Body of pancreas (tissue), 4 donors: ENCODE measurements around the gene ARHGEF39. TPM values are rescaled to one million over a fixed set of nuclear protein-coding genes. Genes with fewer than 3 reads are reported as not detected.

ENCODE experiments used
- ATAC-seq: fragments of 150-250 bp; one replicate; pipeline ENCODE4 v1.9.1; 2016
- DNase-seq, 4 donors: peaks; one replicate each; pipeline ENCODE4 v3.0.0-alpha.2; 2019
- H3K27ac ChIP-seq, 4 donors: fragments of 200-600 bp; sonication (generic); 1 replicate in 3 of 4; 2 replicates in 1 of 4; pipeline versions ENCODE4 v1.5.1 to v1.6.1; 2016 to 2019; ENCODE audit warnings: mild to moderate bottlenecking in 1 of 4, mixed read lengths in 1 of 4, moderate library complexity in 1 of 4
- H3K27me3 ChIP-seq, 2 donors: fragments of 200-600 bp; sonication (generic); one replicate each; pipeline ENCODE4 v1.6.0; 2016; ENCODE audit warnings: mild to moderate bottlenecking in 1 of 2
- H3K36me3 ChIP-seq, 2 donors: fragments of 200-600 bp; sonication (generic); replicated peaks in 1 of 2; 2 replicates each; pipeline ENCODE4 v1.5.1; 2016; ENCODE audit warnings: low read depth in 2 of 2; ENCODE audit not compliant: insufficient read depth in 1 of 2
- H3K4me1 ChIP-seq: fragments of 200-600 bp; sonication (generic); one replicate; pipeline ENCODE4 v1.6.0; 2016
- H3K4me3 ChIP-seq, 2 donors: fragments of 200-600 bp; sonication (generic); 1 replicate in 1 of 2; 2 replicates in 1 of 2; pipeline ENCODE4 v1.5.1; 2016 to 2019
- H3K9me3 ChIP-seq, 3 donors: fragments of 200-600 bp; sonication (generic); 1 replicate in 2 of 3; 2 replicates in 1 of 3; pipeline ENCODE4 v1.5.1; 2016
- CTCF ChIP-seq, 7 experiments: fragments of 450-650 bp in 4 of 7; fragments of 200-600 bp in 3 of 7; sonication (generic) in 3 of 7; IDR thresholded peaks; one replicate each; pipeline ENCODE4 v1.5.1; 2016 to 2019; ENCODE audit warnings: antibody characterized with exemption in 7 of 7
- POLR2A ChIP-seq, 3 donors: fragments of 450-650 bp; IDR thresholded peaks; one replicate each; pipeline ENCODE4 v1.6.1; 2016; ENCODE audit warnings: antibody characterized with exemption in 3 of 3, mild to moderate bottlenecking in 2 of 3
- WGBS, 2 donors: methylation state at CpG; one replicate each; pipeline ENCODE4 v1.1.5; 2017; 5-methylcytosine and 5-hydroxymethylcytosine counted together
- intact Hi-C: fragments of 100-400 bp; cut with DNase I; formaldehyde crosslinking; loops from one replicate; pipeline ENCODE4 v1.15.1; 2023
- total RNA-seq, 2 donors: library from RNA; depleted of rRNA; stranded (reverse); fragments of >200 nt; gene quantifications; one replicate each; pipeline ENCODE4 v1.1.0, GENCODE V29; 2016

The ARHGEF39 gene
- total RNA-seq, 2 donors from 2014 or later = 0.26 TPM; not detected in 1

- intact Hi-C loops = no loop called here
- Histone ChIP-seq H3K4me1 (peaks cover 16% of the 10 kb centered on the region), H3K9me3 (no peaks in the 10 kb centered on the region), H3K27me3 (no peaks in the 10 kb centered on the region), H3K36me3 (peaks cover 40 to 70% of the 10 kb centered on the region in 2 donors), H3K4me3 (no peak overlapping the region), H3K27ac (no peak overlapping the region)
- no peak for TF ChIP-seq POLR2A (IDR thresholded peaks at IDR 0.05)
- no peak for TF ChIP-seq CTCF (IDR thresholded peaks at IDR 0.05)
- DNase-seq = no peak
- ATAC-seq = no peak
Observed at GRCh38 chr9:35700942-35701341, 35.9 kb upstream of the ARHGEF39 start.

GRCh38 chr9:35700031-35700430 is 35.0 kb upstream of the ARHGEF39 start:
- no peak overlapping the region for H3K4me3 ChIP-seq
- 53 to 59% methylated on average over 11 of the region's 11 CpGs for WGBS, 2 donors
- intact Hi-C loops = no loop called here
- H3K27me3 ChIP-seq = no peaks in the 10 kb centered on the region
- H3K27ac ChIP-seq = peak overlapping the region in 1 of 4 donors; percentile 16
- ATAC-seq (no peak), DNase-seq (peak in 2 of 4 donors; percentile 34 to 65)
- H3K9me3 ChIP-seq = no peaks in the 10 kb centered on the region
- no peak for TF ChIP-seq CTCF (IDR thresholded peaks at IDR 0.05)
- TF ChIP-seq POLR2A (IDR thresholded peaks at IDR 0.05) = no peak
- peaks cover 25% of the 10 kb centered on the region for H3K4me1 ChIP-seq
- peaks cover 40 to 61% of the 10 kb centered on the region in 2 donors for H3K36me3 ChIP-seq

- TF ChIP-seq CTCF (IDR thresholded peaks at IDR 0.05) (no peak), POLR2A (IDR thresholded peaks at IDR 0.05) (no peak)
- intact Hi-C loops = loop anchor here (5.0 kb wide), 1 partner anchor 36 kb away; no protein-coding TSS in a partner anchor
- ATAC-seq (no peak), DNase-seq (no peak)
- 89 to 94% methylated on average over 3 to 5 of the region's 5 CpGs for WGBS, 2 donors
- peaks cover 28% of the 10 kb centered on the region for H3K4me1 ChIP-seq
- no peak overlapping the region for H3K4me3 ChIP-seq
- no peaks in the 10 kb centered on the region for H3K9me3 ChIP-seq
- H3K27ac ChIP-seq = no peak overlapping the region
- no peaks in the 10 kb centered on the region for H3K27me3 ChIP-seq
- peaks cover 30 to 43% of the 10 kb centered on the region in 2 donors for H3K36me3 ChIP-seq
Observed at GRCh38 chr9:35698231-35698630, 33.2 kb upstream of the ARHGEF39 start.

- no peak overlapping the region for H3K4me3 ChIP-seq
- WGBS, 2 donors = 84 to 88% methylated on average over 13 of the region's 14 CpGs
- H3K27ac ChIP-seq = peak overlapping the region in 2 of 4 donors; percentile 53 to 73
- H3K4me1 ChIP-seq = peaks cover 28% of the 10 kb centered on the region
- intact Hi-C loops = loop anchor here (5.0 kb wide), 1 partner anchor 35 kb away; no protein-coding TSS in a partner anchor
- no peak for TF ChIP-seq CTCF (IDR thresholded peaks at IDR 0.05)
- TF ChIP-seq POLR2A (IDR thresholded peaks at IDR 0.05) = no peak
- no peak for ATAC-seq
- H3K36me3 ChIP-seq = peaks cover 26 to 37% of the 10 kb centered on the region in 2 donors
- no peaks in the 10 kb centered on the region for H3K9me3 ChIP-seq
- no peak for DNase-seq
- no peaks in the 10 kb centered on the region for H3K27me3 ChIP-seq
Observed at GRCh38 chr9:35697486-35697885, 32.5 kb upstream of the ARHGEF39 start.
